ENCODE results near the gene NDUFS2.
"Not testable (repeated sequence)": the region's sequence is repeated elsewhere in the genome, so short reads cannot be mapped to it uniquely, and the experiment has no call there.

Gene NDUFS2

DNA sequence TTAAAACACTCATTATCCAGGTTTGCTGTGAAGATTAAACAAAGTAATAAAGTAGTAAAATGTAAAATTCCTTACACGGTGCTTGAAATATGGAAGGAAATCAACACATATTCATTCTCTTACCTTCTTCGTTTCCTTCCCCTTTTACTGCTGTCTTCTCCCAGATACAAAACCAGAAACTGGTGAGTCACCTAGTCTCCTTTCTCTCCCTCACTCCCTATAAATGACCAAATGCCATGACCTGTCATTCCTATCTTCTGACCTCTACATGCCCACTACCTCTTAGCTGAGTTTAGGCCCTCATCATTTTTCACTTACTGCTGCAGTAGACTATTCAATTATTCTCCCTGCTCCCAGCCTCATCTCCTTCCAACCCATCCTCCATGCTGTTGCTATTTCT is 40.1 kb downstream of the NDUFS2 start:
- peaks cover 27% of the 10 kb centered on the region for H3K27me3 ChIP-seq (ENCODE audit: control insufficient read depth, insufficient read depth, low read length)
- H3K4me2 ChIP-seq (ENCODE audit: low read length): no peak overlapping the region
- H3K4me1 ChIP-seq (ENCODE audit: control insufficient read depth, insufficient read depth, low read length): no peaks in the 10 kb centered on the region
- H3K4me3 ChIP-seq (ENCODE audit: low read length): no peak overlapping the region
- no peak overlapping the region for H3K9ac ChIP-seq (ENCODE audit: low read depth, low read length)
- no peaks in the 10 kb centered on the region for H3K36me3 ChIP-seq (ENCODE audit: insufficient read depth, low read length)
- no peaks in the 10 kb centered on the region for H3K9me3 ChIP-seq (replicated peaks; ENCODE audit: low read length)

DNA sequence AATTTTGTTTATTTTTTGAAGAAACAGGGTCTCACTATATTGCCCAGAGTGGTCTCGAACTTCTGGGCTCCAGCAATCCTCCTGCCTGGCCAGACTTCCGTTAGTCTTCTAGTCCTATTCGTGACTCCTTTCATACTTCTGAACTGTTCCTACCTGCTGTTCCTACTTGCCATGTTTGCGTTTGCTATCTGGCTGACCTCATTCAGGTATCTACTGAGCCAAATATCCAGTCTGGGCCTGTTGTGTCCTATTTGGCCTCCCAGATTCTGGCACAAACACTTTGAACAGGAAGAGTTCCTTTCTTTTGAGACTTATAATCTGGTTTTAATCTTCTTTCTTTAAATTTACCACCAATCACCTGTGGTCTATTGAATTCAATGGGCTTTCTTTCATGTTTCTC is 42.7 kb downstream of the NDUFS2 start:
- H3K4me3 ChIP-seq (ENCODE audit: low read length): no peak overlapping the region
- no peak overlapping the region for H3K9ac ChIP-seq (ENCODE audit: low read depth, low read length)
- peaks cover 30% of the 10 kb centered on the region for H3K27me3 ChIP-seq (ENCODE audit: control insufficient read depth, insufficient read depth, low read length)
- H3K4me1 ChIP-seq (ENCODE audit: control insufficient read depth, insufficient read depth, low read length): no peaks in the 10 kb centered on the region
- H3K4me2 ChIP-seq (ENCODE audit: low read length): no peak overlapping the region
- no peaks in the 10 kb centered on the region for H3K36me3 ChIP-seq (ENCODE audit: insufficient read depth, low read length)
- no peaks in the 10 kb centered on the region for H3K9me3 ChIP-seq (replicated peaks; ENCODE audit: low read length)

DNA sequence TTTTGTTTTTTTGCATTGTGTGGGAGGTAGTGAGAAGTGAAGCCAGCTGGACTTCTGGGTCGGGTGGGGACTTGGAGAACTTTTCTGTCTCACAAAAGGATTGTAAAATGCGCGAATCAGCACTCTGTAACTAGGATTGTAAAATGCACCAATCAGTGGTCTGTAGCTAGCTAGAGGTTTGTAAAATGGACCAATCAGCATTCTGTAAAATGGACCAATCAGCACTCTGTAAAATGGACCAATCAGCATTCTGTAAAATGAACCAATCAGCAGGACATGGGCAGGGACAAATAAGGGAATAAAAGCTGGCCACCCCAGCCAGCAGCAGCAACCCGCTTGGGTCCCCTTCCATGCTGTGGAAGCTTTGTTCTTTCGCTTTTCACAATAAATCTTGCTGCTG is 47.9 kb downstream of the NDUFS2 start:
- H3K9ac ChIP-seq (ENCODE audit: low read depth, low read length); H3K4me1 ChIP-seq (ENCODE audit: control insufficient read depth, insufficient read depth, low read length); H3K36me3 ChIP-seq (ENCODE audit: insufficient read depth, low read length); H3K4me2 ChIP-seq (ENCODE audit: low read length); H3K9me3 ChIP-seq (replicated peaks; ENCODE audit: low read length); H3K4me3 ChIP-seq (ENCODE audit: low read length): not testable (repeated sequence)
- peaks cover 16% of the 10 kb centered on the region for H3K27me3 ChIP-seq (ENCODE audit: control insufficient read depth, insufficient read depth, low read length)

DNA sequence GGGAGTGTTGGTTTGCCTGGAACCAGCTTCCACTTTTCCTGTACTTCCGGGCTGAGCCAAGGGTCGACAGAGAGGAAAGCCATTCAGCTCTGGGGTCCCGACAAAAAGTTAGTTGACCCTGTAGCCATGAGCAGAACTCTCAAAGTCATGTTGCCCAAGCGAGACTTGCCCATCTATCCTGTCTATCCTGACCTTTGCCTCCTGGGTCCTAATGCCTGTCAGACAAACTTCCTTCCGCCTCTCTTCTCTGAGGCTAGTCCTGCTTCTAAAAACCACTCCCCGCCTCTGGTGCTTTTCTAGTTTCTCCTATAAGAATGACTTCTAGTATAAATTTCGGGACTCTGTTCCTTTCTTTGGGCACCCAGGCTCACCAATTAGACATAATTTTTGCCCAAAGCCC is 48.7 kb downstream of the NDUFS2 start:
- no peaks in the 10 kb centered on the region for H3K4me1 ChIP-seq (ENCODE audit: control insufficient read depth, insufficient read depth, low read length)
- no peaks in the 10 kb centered on the region for H3K9me3 ChIP-seq (replicated peaks; ENCODE audit: low read length)
- no peaks in the 10 kb centered on the region for H3K36me3 ChIP-seq (ENCODE audit: insufficient read depth, low read length)

DNA sequence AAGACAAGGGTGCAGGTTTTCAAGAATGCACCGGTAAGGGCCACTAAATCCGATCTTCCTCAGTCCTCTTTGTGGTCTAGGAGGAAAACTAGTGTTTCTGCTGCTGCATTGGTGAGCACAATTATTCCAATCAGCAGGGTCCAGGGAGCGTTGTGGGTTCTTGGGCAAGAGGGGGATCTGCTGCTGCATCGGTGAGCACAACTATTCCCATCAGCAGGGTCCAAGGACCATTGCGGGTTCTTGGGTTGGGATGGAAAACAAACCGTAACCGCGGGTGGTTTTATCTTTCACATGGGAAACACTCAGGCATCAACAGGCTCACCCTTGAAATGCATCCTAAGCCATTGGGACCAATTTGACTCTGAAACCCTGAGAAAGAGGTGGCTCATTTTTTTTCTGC is 49.4 kb downstream of the NDUFS2 start:
- no peak overlapping the region for H3K9ac ChIP-seq (ENCODE audit: low read depth, low read length)
- peaks cover 10% of the 10 kb centered on the region for H3K27me3 ChIP-seq (ENCODE audit: control insufficient read depth, insufficient read depth, low read length)
- no peaks in the 10 kb centered on the region for H3K9me3 ChIP-seq (replicated peaks; ENCODE audit: low read length)
- H3K36me3 ChIP-seq (ENCODE audit: insufficient read depth, low read length): no peaks in the 10 kb centered on the region
- no peak overlapping the region for H3K4me2 ChIP-seq (ENCODE audit: low read length)
- H3K4me1 ChIP-seq (ENCODE audit: control insufficient read depth, insufficient read depth, low read length): no peaks in the 10 kb centered on the region
- no peak overlapping the region for H3K4me3 ChIP-seq (ENCODE audit: low read length)

More for the DNA sequence above, 48.7 kb downstream of the NDUFS2 start:
- no peak overlapping the region for H3K4me2 ChIP-seq (ENCODE audit: low read length)
- peaks cover 13% of the 10 kb centered on the region for H3K27me3 ChIP-seq (ENCODE audit: control insufficient read depth, insufficient read depth, low read length)
- H3K9ac ChIP-seq (ENCODE audit: low read depth, low read length): no peak overlapping the region
- no peak overlapping the region for H3K4me3 ChIP-seq (ENCODE audit: low read length)

DNA sequence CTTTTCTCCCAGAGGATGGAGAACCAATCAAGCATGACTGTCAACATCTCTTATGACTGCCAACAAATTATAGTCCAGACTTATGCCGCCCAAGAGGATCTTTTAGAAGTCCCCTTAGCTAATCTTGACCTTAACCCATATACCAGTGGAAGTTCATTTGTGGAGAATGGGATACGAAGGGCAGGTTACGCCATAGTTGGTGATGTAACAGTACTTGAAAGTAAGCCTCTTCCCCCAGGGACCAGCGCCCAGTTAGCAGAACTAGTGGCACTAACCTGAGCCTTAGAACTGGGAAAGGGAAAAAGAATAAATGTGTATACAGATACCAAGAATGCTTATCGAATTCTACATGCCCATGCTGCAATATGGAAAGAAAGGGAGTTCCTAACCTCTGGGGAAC is 53.1 kb downstream of the NDUFS2 start:
- peaks cover 26% of the 10 kb centered on the region for H3K27me3 ChIP-seq (ENCODE audit: control insufficient read depth, insufficient read depth, low read length)

DNA sequence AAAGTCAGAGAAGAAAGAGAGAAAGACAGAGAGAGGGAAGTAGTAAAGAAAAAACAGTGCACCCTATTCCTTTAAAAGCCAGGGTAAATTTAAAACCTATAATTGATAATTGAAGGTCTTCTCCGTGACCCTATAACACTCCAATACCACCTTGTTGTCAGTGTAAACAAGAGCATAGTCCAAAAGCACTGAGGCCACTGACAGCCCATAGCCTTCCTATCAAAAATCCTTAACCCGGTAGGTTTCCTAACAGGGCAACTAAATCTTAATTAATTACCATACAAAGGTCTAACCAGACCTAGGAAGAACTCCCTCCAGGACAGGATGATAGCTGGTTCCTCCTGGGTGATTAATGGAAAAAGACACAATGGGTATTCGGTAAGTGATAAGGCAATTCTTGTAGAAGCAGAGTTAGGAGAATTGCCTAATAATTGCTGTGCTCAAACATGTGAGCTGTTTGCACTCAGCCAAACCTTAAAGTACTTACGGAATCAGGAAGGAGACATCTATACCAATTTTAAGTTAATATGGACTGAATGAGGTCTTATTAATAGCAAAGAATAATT is 53.9 kb downstream of the NDUFS2 start:
- H3K4me3 ChIP-seq (ENCODE audit: low read length); H3K36me3 ChIP-seq (ENCODE audit: insufficient read depth, low read length); H3K4me1 ChIP-seq (ENCODE audit: control insufficient read depth, insufficient read depth, low read length); H3K9me3 ChIP-seq (replicated peaks; ENCODE audit: low read length); H3K9ac ChIP-seq (ENCODE audit: low read depth, low read length); H3K4me2 ChIP-seq (ENCODE audit: low read length): not testable (repeated sequence)
- peaks cover 32% of the 10 kb centered on the region for H3K27me3 ChIP-seq (ENCODE audit: control insufficient read depth, insufficient read depth, low read length)

More for the DNA sequence above, 53.1 kb downstream of the NDUFS2 start:
- H3K4me3 ChIP-seq (ENCODE audit: low read length); H3K4me2 ChIP-seq (ENCODE audit: low read length); H3K9ac ChIP-seq (ENCODE audit: low read depth, low read length); H3K4me1 ChIP-seq (ENCODE audit: control insufficient read depth, insufficient read depth, low read length); H3K36me3 ChIP-seq (ENCODE audit: insufficient read depth, low read length); H3K9me3 ChIP-seq (replicated peaks; ENCODE audit: low read length): not testable (repeated sequence)

DNA sequence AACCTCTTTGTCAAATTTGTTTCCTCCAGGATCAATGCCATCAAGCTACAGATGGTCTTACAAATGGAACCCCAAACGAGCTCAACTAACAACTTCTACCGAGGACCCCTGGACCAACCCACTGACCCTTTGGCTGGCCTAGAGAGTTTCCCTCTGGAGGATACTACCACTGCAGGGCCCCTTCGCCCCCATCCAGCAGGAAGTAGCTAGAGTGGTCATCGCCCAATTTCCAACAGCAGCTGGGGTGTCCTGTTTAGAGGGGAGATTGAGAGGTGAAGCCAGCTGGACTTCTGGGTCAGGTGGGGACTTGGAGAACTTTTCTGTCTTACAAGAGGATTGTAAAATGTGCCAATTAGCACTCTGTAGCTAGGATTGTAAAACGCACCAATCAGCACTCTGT is 54.9 kb downstream of the NDUFS2 start:
- peaks cover 39% of the 10 kb centered on the region for H3K27me3 ChIP-seq (ENCODE audit: control insufficient read depth, insufficient read depth, low read length)
- H3K36me3 ChIP-seq (ENCODE audit: insufficient read depth, low read length); H3K9ac ChIP-seq (ENCODE audit: low read depth, low read length); H3K4me3 ChIP-seq (ENCODE audit: low read length); H3K4me2 ChIP-seq (ENCODE audit: low read length); H3K9me3 ChIP-seq (replicated peaks; ENCODE audit: low read length); H3K4me1 ChIP-seq (ENCODE audit: control insufficient read depth, insufficient read depth, low read length): not testable (repeated sequence)

DNA sequence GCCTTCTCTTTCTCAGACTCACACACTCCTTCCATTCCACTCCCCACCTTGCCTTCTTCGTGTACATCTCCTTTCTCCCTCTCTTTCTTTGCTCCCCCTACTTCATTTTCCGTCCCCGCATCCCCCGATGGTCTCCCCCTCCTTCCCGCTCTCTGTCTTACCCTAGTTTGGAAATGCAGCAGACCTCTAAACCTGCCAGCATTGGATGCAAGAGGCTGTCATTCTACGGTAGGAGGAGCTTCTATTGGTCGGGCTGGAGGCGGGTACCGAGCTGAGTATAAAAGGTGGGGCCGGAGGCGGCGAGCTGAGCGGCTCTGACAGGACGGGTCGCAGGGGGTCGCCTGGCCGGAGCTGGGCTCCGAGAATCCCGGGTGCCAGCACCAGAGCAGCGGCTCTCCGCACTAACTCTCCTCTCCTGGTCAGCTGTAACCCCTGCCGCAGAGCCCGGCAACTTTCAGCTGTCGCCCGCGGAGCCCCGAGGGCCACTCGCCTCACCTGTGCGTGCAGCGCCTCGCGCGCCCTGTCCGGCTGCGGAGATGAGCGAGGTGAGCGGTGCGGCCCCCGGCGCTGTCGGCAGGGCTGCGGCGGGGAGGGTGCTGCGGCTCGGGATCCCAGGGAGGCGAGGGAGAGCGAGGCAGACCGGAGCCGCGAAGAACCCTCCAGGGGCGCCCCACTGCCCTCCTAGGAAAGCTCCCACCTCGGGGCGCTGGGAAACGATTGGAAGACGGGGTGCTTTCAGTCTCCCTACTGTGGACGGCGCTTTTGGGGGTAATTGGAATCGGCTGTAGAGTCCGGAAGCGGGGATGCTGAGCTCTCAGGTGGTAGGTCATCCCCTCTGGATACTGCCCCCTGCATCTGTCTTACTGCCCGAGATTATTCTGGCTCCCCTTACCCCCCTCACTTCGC is 56.5 kb downstream of the NDUFS2 start, which contains the start of gene PCP4L1:
PCP4L1 (plus strand) TSS at position 307 of the 906 bp plus-strand sequence; CDS start at position 537, 230 bp downstream.
- H3K9ac ChIP-seq (ENCODE audit: low read depth, low read length): no peak within 1 kb of the TSS
- peaks cover 43% of the 10 kb centered on the region for H3K27me3 ChIP-seq (ENCODE audit: control insufficient read depth, insufficient read depth, low read length)
- H3K4me3 ChIP-seq (ENCODE audit: low read length): peak within 1 kb of the TSS; percentile 62
- no peaks in the 10 kb centered on the region for H3K36me3 ChIP-seq (ENCODE audit: insufficient read depth, low read length)
- peaks cover 3% of the 10 kb centered on the region for H3K9me3 ChIP-seq (replicated peaks; ENCODE audit: low read length)
- H3K4me2 ChIP-seq (ENCODE audit: low read length): peak within 1 kb of the TSS; percentile 78
- peaks cover 8% of the 10 kb centered on the region for H3K4me1 ChIP-seq (ENCODE audit: control insufficient read depth, insufficient read depth, low read length)

DNA sequence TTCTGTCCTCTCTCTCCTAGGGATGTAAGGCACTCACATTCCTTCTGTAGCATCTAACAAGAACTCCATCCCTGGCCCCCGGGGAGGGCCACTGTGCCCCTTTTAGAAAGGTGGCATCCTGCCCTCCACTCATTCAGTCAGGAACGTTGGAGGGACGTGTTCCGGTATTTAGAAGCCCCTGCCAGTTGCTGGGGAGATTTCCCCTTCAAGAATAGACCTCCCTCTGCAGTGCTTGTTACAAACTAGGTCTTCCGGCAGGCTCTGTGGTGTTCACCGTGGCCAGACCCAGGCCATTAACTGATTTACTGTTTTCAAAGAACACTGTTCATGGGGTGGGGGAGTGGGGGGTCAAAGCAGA is 57.2 kb downstream of the NDUFS2 start:
- Histone ChIP-seq H3K9ac (ENCODE audit: low read depth, low read length) (no peak overlapping the region), H3K36me3 (ENCODE audit: insufficient read depth, low read length) (no peaks in the 10 kb centered on the region), H3K4me3 (ENCODE audit: low read length) (no peak overlapping the region), H3K4me2 (ENCODE audit: low read length) (no peak overlapping the region), H3K9me3 (replicated peaks; ENCODE audit: low read length) (peaks cover 3% of the 10 kb centered on the region), H3K4me1 (ENCODE audit: control insufficient read depth, insufficient read depth, low read length) (peaks cover 8% of the 10 kb centered on the region), H3K27me3 (ENCODE audit: control insufficient read depth, insufficient read depth, low read length) (peaks cover 43% of the 10 kb centered on the region)

DNA sequence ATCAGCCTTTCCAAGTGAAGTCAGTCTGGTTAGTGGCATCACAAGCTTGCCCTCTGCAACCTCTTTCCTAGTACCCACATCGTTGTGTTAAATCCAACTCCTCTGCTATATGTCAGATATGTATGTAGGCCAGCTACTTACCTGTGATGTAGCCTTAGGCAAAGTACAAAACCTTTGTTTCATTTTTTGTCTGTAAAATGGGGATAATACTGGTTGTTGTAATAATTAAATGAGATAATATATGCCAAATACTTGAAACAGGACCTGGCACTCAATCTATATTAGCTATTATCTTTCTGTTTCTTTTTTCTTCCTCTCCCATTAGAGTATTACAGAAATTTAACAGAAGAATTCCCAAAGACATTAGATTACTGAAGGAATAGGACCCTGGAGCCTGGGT is 57.6 kb downstream of the NDUFS2 start:
- Histone ChIP-seq H3K27me3 (ENCODE audit: control insufficient read depth, insufficient read depth, low read length) (peaks cover 44% of the 10 kb centered on the region), H3K36me3 (ENCODE audit: insufficient read depth, low read length) (no peaks in the 10 kb centered on the region), H3K9me3 (replicated peaks; ENCODE audit: low read length) (peaks cover 3% of the 10 kb centered on the region), H3K4me1 (ENCODE audit: control insufficient read depth, insufficient read depth, low read length) (peaks cover 8% of the 10 kb centered on the region), H3K4me3 (ENCODE audit: low read length) (no peak overlapping the region), H3K4me2 (ENCODE audit: low read length) (no peak overlapping the region), H3K9ac (ENCODE audit: low read depth, low read length) (no peak overlapping the region)
